ENCODE measurements around the gene KDM4B. TPM values are rescaled to one million over a fixed set of nuclear protein-coding genes. Genes with fewer than 3 reads are reported as not detected.
A peak's percentile ranks its signal among the peaks of the same experiment; 100 is the strongest.

The KDM4B gene
- total RNA-seq, 1 donor from 2014 or later, result 34.1 TPM

DNA sequence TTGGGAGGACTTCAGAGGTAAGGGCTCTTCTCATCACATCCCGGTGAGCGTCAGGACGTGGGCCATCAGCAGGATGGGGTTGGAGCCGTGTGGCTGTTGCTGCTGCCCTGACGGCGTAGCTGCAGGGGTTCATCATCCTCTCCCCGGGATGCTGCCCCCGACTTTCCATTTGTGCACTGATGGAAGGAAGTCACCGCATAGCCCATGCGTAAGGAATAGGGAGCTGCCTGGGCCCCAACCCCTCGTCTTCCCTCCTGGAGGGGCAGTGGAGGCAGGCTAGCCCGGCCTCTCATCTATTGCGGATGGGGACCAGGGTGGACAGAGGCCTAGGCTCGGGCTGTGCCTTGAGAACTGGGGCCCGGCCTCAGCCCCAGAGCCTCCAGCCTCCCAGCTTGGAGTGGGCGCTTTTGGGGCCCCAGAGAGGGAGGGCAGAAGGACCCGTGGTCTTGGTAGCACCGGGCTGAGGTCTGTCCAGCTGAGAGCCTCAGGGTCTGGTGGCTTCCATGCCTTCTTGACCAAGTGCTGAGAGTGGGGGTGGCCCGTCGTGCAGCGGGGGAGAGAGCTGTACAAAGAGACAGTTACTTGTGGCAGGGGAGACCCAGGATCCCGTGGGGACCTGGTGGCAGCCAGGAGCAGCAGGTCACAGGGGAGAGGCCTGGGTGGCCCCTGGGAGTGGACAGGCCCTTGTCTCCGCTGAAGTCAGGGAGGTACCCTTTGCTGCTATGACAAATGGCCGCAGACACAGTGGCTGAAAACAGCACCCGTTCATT is 44.0 kb downstream of the KDM4B start:
- Histone ChIP-seq H3K36me3 (peaks cover 24% of the 10 kb centered on the region), H3K4me1 (peaks cover 67% of the 10 kb centered on the region), H3K27ac (replicated peaks) (peak overlapping the region; percentile 64), H3K9me3 (replicated peaks) (peaks cover 3% of the 10 kb centered on the region), H3K27me3 (ENCODE audit: low read depth) (no peaks in the 10 kb centered on the region), H3K4me3 (no peak overlapping the region)
- no peak for DNase-seq
- TF ChIP-seq, protein P1, sequence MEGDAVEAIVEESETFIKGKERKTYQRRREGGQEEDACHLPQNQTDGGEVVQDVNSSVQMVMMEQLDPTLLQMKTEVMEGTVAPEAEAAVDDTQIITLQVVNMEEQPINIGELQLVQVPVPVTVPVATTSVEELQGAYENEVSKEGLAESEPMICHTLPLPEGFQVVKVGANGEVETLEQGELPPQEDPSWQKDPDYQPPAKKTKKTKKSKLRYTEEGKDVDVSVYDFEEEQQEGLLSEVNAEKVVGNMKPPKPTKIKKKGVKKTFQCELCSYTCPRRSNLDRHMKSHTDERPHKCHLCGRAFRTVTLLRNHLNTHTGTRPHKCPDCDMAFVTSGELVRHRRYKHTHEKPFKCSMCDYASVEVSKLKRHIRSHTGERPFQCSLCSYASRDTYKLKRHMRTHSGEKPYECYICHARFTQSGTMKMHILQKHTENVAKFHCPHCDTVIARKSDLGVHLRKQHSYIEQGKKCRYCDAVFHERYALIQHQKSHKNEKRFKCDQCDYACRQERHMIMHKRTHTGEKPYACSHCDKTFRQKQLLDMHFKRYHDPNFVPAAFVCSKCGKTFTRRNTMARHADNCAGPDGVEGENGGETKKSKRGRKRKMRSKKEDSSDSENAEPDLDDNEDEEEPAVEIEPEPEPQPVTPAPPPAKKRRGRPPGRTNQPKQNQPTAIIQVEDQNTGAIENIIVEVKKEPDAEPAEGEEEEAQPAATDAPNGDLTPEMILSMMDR (IDR thresholded peaks at IDR 0.05; ENCODE audit: borderline replicate concordance), result no peak
- intact Hi-C loops (cut with micrococcal nuclease), result no loop called here

DNA sequence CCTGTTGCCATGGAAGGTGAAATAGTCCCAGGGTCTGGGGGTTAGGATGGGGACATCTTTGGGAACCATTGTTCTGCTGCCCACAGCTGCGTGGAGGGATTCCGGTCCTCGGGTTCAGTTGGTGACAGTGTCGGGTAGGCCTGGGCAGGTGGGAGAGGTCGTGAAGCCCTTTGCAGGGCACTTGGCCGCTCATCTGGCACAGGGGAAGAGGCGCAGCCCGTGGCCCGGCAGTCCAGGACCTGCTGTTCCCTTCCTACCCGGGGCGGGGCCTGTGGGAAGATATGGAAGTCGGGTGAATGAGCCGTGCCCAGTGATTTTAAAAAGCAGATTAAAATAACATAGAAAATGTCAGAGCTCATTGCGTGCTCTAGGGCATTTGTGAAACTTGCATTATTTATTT is 44.8 kb downstream of the KDM4B start:
- H3K27me3 ChIP-seq (ENCODE audit: low read depth), result no peaks in the 10 kb centered on the region
- H3K4me1 ChIP-seq, result peaks cover 62% of the 10 kb centered on the region
- TF ChIP-seq, protein P1 (IDR thresholded peaks at IDR 0.05; ENCODE audit: borderline replicate concordance), result no peak
- H3K36me3 ChIP-seq, result peaks cover 33% of the 10 kb centered on the region
- H3K9me3 ChIP-seq (replicated peaks), result no peaks in the 10 kb centered on the region
- peak overlapping the region; percentile 64 for H3K27ac ChIP-seq (replicated peaks)
- H3K4me3 ChIP-seq, result no peak overlapping the region
- intact Hi-C loops (cut with micrococcal nuclease), result no loop called here
- peak; percentile 54 for DNase-seq

DNA sequence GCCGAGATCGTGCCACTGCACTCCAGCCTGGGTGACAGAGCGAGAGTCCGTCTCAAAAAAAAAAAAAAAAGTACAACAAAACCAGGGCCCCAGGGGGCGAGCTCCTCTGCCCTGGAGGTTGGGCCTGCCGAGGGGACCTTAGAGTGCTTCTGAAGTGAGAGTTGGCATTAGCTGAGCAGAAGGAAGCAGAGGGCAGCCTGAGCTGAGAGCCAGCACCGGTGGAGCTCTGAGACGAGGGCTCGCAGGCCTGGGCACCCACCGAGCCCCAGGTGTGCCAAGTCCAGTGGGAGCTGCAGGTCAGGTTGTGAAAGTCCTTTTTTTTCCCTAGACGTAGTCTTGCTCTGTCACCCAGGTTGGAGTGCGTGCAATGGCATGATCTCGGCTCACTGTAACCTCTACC is 46.0 kb downstream of the KDM4B start:
- peaks cover 34% of the 10 kb centered on the region for H3K36me3 ChIP-seq
- H3K4me3 ChIP-seq, result no peak overlapping the region
- H3K27me3 ChIP-seq (ENCODE audit: low read depth), result no peaks in the 10 kb centered on the region
- no peak for DNase-seq
- peaks cover 50% of the 10 kb centered on the region for H3K4me1 ChIP-seq
- no peak overlapping the region for H3K27ac ChIP-seq (replicated peaks)
- TF ChIP-seq, protein P1 (IDR thresholded peaks at IDR 0.05; ENCODE audit: borderline replicate concordance), result no peak
- no peaks in the 10 kb centered on the region for H3K9me3 ChIP-seq (replicated peaks)
- intact Hi-C loops (cut with micrococcal nuclease), result no loop called here

DNA sequence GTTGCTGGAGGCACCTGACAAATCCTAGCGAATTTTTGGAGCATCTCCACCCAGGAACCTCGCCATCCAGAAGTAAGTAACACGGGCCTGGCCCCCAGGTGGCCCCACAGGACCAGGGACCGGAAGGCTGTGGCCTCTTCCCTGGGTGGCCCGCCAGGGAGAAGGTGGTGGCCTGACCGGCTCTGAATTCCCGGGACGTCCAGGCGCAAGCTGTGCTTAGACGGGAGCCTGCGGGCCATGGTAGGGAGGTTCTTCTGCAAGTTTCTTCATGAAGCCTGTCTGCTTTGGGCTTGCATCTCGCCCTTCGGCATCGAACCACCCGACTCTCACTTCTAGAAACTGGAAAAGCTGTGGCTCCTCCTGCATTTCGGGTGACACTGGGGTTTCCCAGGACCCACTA is 47.4 kb downstream of the KDM4B start:
- TF ChIP-seq, protein P1 (IDR thresholded peaks at IDR 0.05; ENCODE audit: borderline replicate concordance), result no peak
- H3K36me3 ChIP-seq, result peaks cover 34% of the 10 kb centered on the region
- no peaks in the 10 kb centered on the region for H3K9me3 ChIP-seq (replicated peaks)
- intact Hi-C loops (cut with micrococcal nuclease), result no loop called here
- no peak overlapping the region for H3K27ac ChIP-seq (replicated peaks)
- no peak overlapping the region for H3K4me3 ChIP-seq
- no peak for DNase-seq
- H3K4me1 ChIP-seq, result peaks cover 41% of the 10 kb centered on the region
- no peaks in the 10 kb centered on the region for H3K27me3 ChIP-seq (ENCODE audit: low read depth)

DNA sequence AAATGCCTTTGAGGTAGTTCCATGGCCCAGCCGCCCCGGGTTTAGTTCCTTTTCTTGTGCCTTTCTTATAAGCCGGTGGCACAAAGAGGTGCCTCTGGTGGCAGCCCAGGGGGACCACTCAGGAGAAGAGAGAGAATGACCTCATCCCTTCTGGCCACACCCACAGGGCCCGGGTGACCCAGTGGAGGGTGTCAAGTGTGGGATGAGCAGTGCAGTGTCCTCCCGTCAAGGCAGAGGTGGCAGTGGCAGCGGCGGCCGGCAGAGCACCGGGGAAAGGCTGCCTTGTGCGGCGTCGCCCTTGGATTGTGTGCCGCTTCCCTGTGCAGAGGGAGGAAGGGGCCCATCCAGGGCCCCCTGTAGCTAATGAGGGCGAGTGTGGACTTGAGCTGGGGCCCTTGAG is 47.9 kb downstream of the KDM4B start:
- no peaks in the 10 kb centered on the region for H3K27me3 ChIP-seq (ENCODE audit: low read depth)
- peaks cover 36% of the 10 kb centered on the region for H3K4me1 ChIP-seq
- intact Hi-C loops (cut with micrococcal nuclease), result no loop called here
- H3K27ac ChIP-seq (replicated peaks), result no peak overlapping the region
- no peak overlapping the region for H3K4me3 ChIP-seq
- peaks cover 34% of the 10 kb centered on the region for H3K36me3 ChIP-seq
- no peaks in the 10 kb centered on the region for H3K9me3 ChIP-seq (replicated peaks)
- DNase-seq, result no peak
- TF ChIP-seq, protein P1 (IDR thresholded peaks at IDR 0.05; ENCODE audit: borderline replicate concordance), result no peak

All from left ventricle myocardium inferior (tissue), 1 donor.